Neural progenitor cell (in vitro differentiated cells): ENCODE results near the gene PITPNC1.

Source experiments
- EZH2 ChIP-seq: fragments of 200-600 bp; sonication (generic); IDR thresholded peaks from 2 replicates; pipeline ENCODE4 v1.6.1; 2017; ENCODE audit warnings: antibody characterized with exemption, mild to moderate bottlenecking, moderate library complexity
- EZH2phosphoT487 ChIP-seq: fragments of 200-600 bp; sonication (generic); IDR thresholded peaks from 2 replicates; pipeline ENCODE4 v1.6.1; 2017; ENCODE audit warnings: antibody characterized with exemption
- TF ChIP-seq, protein P1 (sequence below): fragments of 200-600 bp; sonication (generic); IDR thresholded peaks from 2 replicates; pipeline ENCODE4 v1.5.1; 2017; ENCODE audit warnings: antibody characterized with exemption, mild to moderate bottlenecking

DNA sequence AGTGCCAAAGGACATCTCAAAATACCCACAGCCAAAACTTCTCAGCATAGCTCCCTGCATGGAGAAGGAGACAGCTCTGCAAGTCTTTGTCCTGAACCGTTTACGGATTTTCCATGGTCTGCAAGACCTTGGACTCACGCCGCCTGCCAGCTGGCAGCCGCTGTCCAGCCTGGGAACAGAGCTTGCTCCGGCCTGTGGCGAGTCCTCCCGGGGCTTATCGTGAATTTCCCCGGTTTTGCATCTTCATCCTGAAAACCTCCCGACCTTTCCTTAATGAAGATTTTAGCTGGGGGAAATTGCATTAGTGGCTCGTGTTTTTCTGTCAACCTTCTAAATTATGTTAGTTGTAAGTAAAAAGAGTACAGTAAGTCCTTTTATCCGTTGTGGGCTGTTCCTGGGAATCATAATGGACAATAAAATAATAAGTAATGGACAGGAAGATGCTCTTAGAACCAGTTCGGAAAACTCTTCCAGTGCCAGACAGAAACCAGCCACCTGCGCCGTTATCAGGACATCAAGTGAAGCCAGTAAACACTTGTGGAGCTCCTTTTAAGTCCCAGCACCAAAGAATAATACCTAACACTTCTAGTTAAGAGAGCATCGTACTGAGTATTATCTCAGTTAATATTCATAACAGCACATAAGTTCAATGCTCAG, 228.3 kb downstream of the PITPNC1 start:
- TF ChIP-seq, protein P1, sequence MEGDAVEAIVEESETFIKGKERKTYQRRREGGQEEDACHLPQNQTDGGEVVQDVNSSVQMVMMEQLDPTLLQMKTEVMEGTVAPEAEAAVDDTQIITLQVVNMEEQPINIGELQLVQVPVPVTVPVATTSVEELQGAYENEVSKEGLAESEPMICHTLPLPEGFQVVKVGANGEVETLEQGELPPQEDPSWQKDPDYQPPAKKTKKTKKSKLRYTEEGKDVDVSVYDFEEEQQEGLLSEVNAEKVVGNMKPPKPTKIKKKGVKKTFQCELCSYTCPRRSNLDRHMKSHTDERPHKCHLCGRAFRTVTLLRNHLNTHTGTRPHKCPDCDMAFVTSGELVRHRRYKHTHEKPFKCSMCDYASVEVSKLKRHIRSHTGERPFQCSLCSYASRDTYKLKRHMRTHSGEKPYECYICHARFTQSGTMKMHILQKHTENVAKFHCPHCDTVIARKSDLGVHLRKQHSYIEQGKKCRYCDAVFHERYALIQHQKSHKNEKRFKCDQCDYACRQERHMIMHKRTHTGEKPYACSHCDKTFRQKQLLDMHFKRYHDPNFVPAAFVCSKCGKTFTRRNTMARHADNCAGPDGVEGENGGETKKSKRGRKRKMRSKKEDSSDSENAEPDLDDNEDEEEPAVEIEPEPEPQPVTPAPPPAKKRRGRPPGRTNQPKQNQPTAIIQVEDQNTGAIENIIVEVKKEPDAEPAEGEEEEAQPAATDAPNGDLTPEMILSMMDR: no peak
- no peak for TF ChIP-seq EZH2
- TF ChIP-seq EZH2phosphoT487: no peak
